GM21576 (cell line): Measurements from ENCODE around the gene CTNNA3.

Experiments used
- ATAC-seq: cut with Tn5 transposase; IDR thresholded peaks from one replicate; pipeline ENCODE4 v1.9.1; 2021; ENCODE audit warnings: mild to moderate bottlenecking, moderate library complexity; ENCODE audit not compliant: unreplicated experiment

CTNNA3 gene

GRCh38 chr10:66713387-66713786 lies 982.6 kb downstream of the CTNNA3 start:
- no peak for ATAC-seq

- ATAC-seq, result no peak
Measured at GRCh38 chr10:66698069-66698468, 997.9 kb downstream of the CTNNA3 start.

GRCh38 chr10:66695046-66695445 lies 1000.9 kb downstream of the CTNNA3 start:
- ATAC-seq, result no peak

- no peak for ATAC-seq
Measured at GRCh38 chr10:66684581-66684980, 1011.4 kb downstream of the CTNNA3 start.

- no peak for ATAC-seq
Measured at GRCh38 chr10:66680886-66681285, 1015.1 kb downstream of the CTNNA3 start.

GRCh38 chr10:66678521-66678920 lies 1017.5 kb downstream of the CTNNA3 start:
- ATAC-seq, result no peak

- ATAC-seq, result no peak
Measured at GRCh38 chr10:66673071-66673470, 1022.9 kb downstream of the CTNNA3 start.

GRCh38 chr10:66671562-66671961 lies 1024.4 kb downstream of the CTNNA3 start:
- no peak for ATAC-seq

GRCh38 chr10:66671064-66671463 lies 1024.9 kb downstream of the CTNNA3 start:
- no peak for ATAC-seq

- ATAC-seq, result no peak
Measured at GRCh38 chr10:66656499-66656898, 1039.5 kb downstream of the CTNNA3 start.

GRCh38 chr10:66654861-66655260 lies 1041.1 kb downstream of the CTNNA3 start:
- no peak for ATAC-seq

- no peak for ATAC-seq
Measured at GRCh38 chr10:66651308-66652082, 1044.5 kb downstream of the CTNNA3 start.

GRCh38 chr10:66649626-66650025 lies 1046.4 kb downstream of the CTNNA3 start:
- ATAC-seq, result no peak

- ATAC-seq, result no peak
Measured at GRCh38 chr10:66642217-66642616, 1053.8 kb downstream of the CTNNA3 start.

GRCh38 chr10:66639371-66639770 lies 1056.6 kb downstream of the CTNNA3 start:
- ATAC-seq, result no peak

- no peak for ATAC-seq
Measured at GRCh38 chr10:66637273-66638036, 1058.5 kb downstream of the CTNNA3 start.

GRCh38 chr10:66629996-66630395 lies 1066.0 kb downstream of the CTNNA3 start:
- no peak for ATAC-seq

- peak; percentile 47 for ATAC-seq
Measured at GRCh38 chr10:66627156-66627555, 1068.8 kb downstream of the CTNNA3 start.

- no peak for ATAC-seq
Measured at GRCh38 chr10:66625709-66626590, 1070.0 kb downstream of the CTNNA3 start.

- ATAC-seq, result no peak
Measured at GRCh38 chr10:66622050-66622449, 1073.9 kb downstream of the CTNNA3 start.

GRCh38 chr10:66604195-66604594 lies 1091.8 kb downstream of the CTNNA3 start:
- ATAC-seq, result no peak
